ENCODE data around the gene SUPT3H. TPM values are rescaled to one million over a fixed set of nuclear protein-coding genes. Genes with fewer than 3 reads are reported as not detected.
A peak's percentile ranks its signal among the peaks of the same experiment; 100 is the strongest.

The SUPT3H gene
- 8.0 and 12.4 TPM in 2 replicates for total RNA-seq
- 19.4 and 31.9 TPM in 2 replicates for polyA plus RNA-seq

- peak; percentile 96 to 97 for DNase-seq (ENCODE audit: low read depth in 1 of 2, low spot score in 1 of 2)
- Histone ChIP-seq H3K27ac (peak within 1 kb of the TSS; percentile 96), H3K4me1 (ENCODE audit: low read depth) (peaks cover 4% of the 10 kb centered on the region), H3K27me3 (no peaks in the 10 kb centered on the region), H3K4me3 (peak within 1 kb of the TSS; percentile 74), H3K9me3 (ENCODE audit: low read depth) (no peaks in the 10 kb centered on the region), H3K36me3 (no peaks in the 10 kb centered on the region)
- TF ChIP-seq CTCF (IDR thresholded peaks at IDR 0.05; ENCODE audit: low read depth, low read length): peak; percentile 30
Observed at GRCh38 chr6:45377554-45378333, at the start of gene SUPT3H. TSS of gene SUPT3H (minus strand) at chr6:45377934.

- peaks cover 5% of the 10 kb centered on the region for H3K4me1 ChIP-seq (ENCODE audit: low read depth)
- no peaks in the 10 kb centered on the region for H3K36me3 ChIP-seq
- DNase-seq (ENCODE audit: low read depth in 1 of 2, low spot score in 1 of 2): no peak
- H3K4me3 ChIP-seq: no peak overlapping the region
- no peaks in the 10 kb centered on the region for H3K9me3 ChIP-seq (ENCODE audit: low read depth)
- TF ChIP-seq CTCF (IDR thresholded peaks at IDR 0.05; ENCODE audit: low read depth, low read length): no peak
- H3K27ac ChIP-seq: no peak overlapping the region
- peaks cover 55% of the 10 kb centered on the region for H3K27me3 ChIP-seq
Observed at GRCh38 chr6:45426251-45426650, 48.5 kb upstream of the SUPT3H start.

- Histone ChIP-seq H3K4me3 (no peak overlapping the region), H3K9me3 (ENCODE audit: low read depth) (no peaks in the 10 kb centered on the region), H3K4me1 (ENCODE audit: low read depth) (peaks cover 5% of the 10 kb centered on the region), H3K27me3 (peaks cover 73% of the 10 kb centered on the region), H3K36me3 (no peaks in the 10 kb centered on the region), H3K27ac (no peak overlapping the region)
- TF ChIP-seq CTCF (IDR thresholded peaks at IDR 0.05; ENCODE audit: low read depth, low read length): no peak
- DNase-seq (ENCODE audit: low read depth in 1 of 2, low spot score in 1 of 2): no peak
Observed at GRCh38 chr6:45424451-45424861, 46.7 kb upstream of the SUPT3H start.

- Histone ChIP-seq H3K27me3 (peaks cover 78% of the 10 kb centered on the region), H3K9me3 (ENCODE audit: low read depth) (no peaks in the 10 kb centered on the region), H3K27ac (no peak overlapping the region), H3K36me3 (no peaks in the 10 kb centered on the region), H3K4me3 (peak overlapping the region; percentile 48), H3K4me1 (ENCODE audit: low read depth) (peaks cover 5% of the 10 kb centered on the region)
- DNase-seq (ENCODE audit: low read depth in 1 of 2, low spot score in 1 of 2): peak; percentile 47 to 59
- no peak for TF ChIP-seq CTCF (IDR thresholded peaks at IDR 0.05; ENCODE audit: low read depth, low read length)
Observed at GRCh38 chr6:45423824-45424450, 46.2 kb upstream of the SUPT3H start.

- peak overlapping the region; percentile 48 for H3K4me3 ChIP-seq
- no peaks in the 10 kb centered on the region for H3K36me3 ChIP-seq
- H3K27me3 ChIP-seq: peaks cover 85% of the 10 kb centered on the region
- peak; percentile 35 to 45 for DNase-seq (ENCODE audit: low read depth in 1 of 2, low spot score in 1 of 2)
- H3K9me3 ChIP-seq (ENCODE audit: low read depth): no peaks in the 10 kb centered on the region
- H3K4me1 ChIP-seq (ENCODE audit: low read depth): peaks cover 5% of the 10 kb centered on the region
- no peak overlapping the region for H3K27ac ChIP-seq
- no peak for TF ChIP-seq CTCF (IDR thresholded peaks at IDR 0.05; ENCODE audit: low read depth, low read length)
Observed at GRCh38 chr6:45423111-45423823, 45.5 kb upstream of the SUPT3H start.
